GM21786 (cell line): ENCODE data around the gene ENC1.
"Not testable (repeated sequence)": the region's sequence is repeated elsewhere in the genome, so short reads cannot be mapped to it uniquely, and the experiment has no call there.

Experiments used
- ATAC-seq: cut with Tn5 transposase; IDR thresholded peaks from one replicate; pipeline ENCODE4 v1.9.1; 2021; ENCODE audit not compliant: unreplicated experiment

Gene ENC1

GRCh38 chr5:74640450-74640953 is at the start of gene ENC1:
ENC1 (minus strand) TSS chr5:74640728; CDS start chr5:74636485, 4,243 bp downstream.
- peak; percentile 53 for ATAC-seq

- ATAC-seq: no peak
Observed at GRCh38 chr5:74686962-74687751, 46.6 kb upstream of the ENC1 start.

- ATAC-seq: peak; percentile 61
Observed at GRCh38 chr5:74685979-74686631, 45.6 kb upstream of the ENC1 start.

- peak; percentile 70 for ATAC-seq
Observed at GRCh38 chr5:74684900-74685851, 44.6 kb upstream of the ENC1 start, which contains the start of gene HEXB. HEXB (plus strand) TSS chr5:74685233; CDS start chr5:74685261, 28 bp downstream.

GRCh38 chr5:74679966-74680365 is 39.4 kb upstream of the ENC1 start:
- no peak for ATAC-seq

- ATAC-seq: not testable (repeated sequence)
Observed at GRCh38 chr5:74679300-74679699, 38.8 kb upstream of the ENC1 start.

DNA sequence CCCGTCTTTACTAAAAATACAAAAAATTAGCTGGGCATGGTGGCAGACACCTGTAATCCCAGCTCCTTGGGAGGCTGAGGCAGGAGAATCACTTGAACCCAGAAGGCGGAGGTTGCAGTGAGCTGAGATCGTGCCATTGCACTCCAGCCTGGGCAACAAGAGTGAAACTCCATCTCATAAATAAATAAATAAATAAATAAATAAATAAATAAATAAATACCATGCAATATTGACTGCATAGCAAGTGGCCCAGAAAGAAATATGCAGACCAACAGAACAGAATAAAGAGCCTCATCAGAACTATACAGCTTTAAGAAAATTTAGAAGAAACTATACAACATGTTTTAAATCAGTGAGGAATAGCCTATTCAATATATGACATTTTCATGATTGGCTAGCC is 37.6 kb upstream of the ENC1 start:
- not testable (repeated sequence) for ATAC-seq

DNA sequence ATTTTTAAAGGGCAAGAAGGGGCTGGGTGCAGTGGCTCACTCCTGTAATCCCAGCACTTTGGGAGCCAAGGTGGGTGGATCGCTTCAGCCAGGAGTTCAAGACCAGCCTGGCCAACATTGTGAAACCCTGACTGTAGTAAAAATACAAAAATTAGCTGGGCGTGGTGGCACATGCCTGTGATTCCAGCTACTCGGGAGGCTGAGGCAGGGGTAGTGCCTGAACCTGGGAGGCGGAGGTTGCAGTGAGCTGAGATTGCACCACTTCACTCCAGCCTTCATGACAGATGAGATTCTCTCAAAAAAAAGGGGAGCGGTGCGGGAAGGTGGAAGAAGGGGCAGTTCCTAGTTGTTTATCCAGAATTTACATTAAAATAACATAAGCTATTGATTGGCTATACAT is 35.9 kb upstream of the ENC1 start:
- ATAC-seq: not testable (repeated sequence)

DNA sequence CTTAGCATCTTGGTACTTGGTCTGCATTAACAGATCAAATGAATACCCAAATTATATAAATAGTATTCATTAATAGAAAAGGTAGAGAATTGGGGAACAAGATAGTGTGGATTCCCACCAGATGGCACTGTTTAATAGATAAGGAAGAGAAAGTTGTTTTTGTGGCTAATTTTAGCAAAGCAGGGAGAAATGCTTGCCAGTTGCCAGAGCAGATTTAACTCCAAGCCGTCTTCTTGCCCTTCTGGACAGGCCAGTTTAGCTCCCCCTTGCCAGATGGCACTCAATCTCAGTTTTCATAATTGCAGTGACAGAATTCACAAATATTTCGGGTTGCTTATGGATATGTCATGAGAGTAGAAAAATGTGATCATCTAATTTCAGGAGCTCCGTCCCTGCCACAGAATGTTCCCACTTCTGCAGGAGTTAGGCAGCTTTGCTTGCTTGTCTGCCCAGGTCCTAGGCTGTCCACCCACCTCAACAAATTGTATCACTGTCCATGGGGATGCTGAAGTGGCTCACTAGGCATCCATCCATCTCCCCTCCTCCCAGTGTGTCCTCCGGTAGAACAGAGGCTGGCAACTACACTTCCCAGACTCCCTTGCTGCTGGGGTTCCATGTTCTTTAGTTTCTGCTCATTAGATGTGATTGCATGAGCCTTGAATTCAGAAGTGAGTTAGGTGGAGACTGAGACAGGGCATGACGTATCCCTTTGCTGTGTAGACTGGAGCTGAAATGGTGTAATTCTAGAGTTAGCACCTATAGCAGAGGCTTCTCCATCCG is 32.7 kb upstream of the ENC1 start:
- ATAC-seq: no peak

DNA sequence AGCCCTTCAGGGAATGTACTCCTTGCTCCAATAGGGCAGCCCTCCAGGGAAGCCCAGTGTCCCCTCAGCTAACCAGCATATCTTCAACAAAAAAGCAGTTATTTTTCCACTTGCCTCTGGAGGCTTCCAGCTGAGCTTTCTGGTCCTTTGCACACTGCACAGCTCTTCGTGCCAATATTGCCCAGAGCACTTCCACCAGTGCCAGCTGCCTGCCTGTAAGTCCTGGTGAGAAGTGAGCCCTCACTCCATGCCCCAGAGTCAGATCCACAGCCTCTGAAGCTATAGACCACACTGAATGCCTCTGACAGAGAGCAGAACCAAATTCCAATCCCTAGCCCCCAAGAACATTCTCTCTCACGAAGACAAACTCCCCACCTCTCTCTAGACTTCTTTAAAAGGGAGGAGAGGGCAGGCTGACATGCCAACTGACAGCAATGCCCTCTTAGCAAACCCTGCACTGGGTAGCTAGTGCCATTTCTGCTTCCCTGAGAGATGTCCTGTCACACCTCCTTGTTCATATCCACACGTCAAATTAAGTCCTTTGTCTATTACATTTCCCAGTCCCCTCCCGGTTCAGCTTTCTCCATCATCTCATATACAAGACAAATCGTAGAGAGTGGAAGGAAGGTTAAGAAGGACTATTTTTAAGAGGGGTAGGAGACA is 31.8 kb upstream of the ENC1 start:
- no peak for ATAC-seq

DNA sequence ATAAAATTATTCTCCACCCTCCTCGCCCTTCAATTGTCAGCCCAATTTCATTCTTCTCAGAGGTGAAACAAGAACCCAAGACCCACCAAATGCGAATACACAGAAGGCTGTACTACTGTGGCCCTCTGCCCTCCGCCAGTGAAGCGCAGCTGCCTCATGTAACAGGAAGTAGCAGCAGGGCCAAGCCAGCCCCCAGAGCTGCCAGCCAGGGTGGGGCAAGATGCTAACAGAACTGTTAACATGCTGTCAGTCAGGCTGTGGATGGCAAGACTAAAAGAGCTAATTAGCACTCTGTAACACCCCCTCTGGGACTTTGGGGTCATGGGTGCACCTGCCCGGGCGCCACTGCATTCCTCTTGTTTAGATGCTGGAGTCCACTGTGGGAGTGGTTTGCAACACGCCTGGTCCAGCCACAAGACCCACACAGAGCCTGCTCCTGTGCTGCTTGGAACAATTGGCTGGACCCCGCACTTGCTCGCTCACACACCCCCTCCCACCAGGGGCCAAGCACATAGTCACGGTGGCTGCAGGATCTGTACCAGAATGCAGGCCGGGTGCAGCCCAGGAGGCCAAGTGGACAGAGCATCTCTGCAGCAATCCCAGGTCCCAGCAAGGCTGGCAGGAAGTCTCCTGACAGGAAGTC is 30.0 kb upstream of the ENC1 start:
- no peak for ATAC-seq

DNA sequence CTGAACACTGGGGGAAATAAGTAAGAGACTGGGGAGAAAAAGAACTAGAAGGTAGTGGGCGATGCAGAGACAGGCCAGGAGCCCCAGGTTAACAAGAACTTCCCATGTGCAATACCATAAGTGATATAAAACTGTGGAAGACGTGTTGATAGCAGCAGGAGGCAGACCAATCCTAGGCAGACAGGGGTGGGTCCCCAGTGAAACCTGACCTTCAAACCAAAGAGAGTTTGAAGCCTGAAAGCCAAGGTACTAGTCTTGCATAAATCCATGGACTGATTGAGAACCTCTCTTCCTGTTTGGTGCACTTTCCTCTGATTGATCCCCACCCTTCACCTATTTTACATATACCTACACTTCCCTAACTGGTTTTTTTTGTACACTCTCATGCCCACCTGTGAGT is 29.3 kb upstream of the ENC1 start:
- no peak for ATAC-seq

DNA sequence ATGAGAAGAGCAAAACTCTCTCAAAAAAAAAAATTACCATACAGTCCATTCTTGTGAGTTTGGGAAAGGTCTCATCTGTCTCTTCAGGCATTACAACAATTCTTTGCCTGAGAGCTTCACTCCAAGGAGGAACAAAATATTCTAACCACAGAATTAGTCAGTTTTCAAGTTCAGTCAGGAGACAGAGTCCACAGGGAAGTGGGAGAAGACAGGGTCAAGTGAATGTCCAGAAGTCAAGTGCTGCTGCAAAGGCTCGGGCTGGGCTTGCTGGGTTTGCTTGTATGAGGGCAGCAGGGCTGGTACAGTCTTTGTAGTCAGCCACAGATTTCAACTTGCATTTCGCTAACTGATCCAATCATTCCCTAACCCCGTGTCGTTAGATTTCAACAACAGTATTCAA is 26.9 kb upstream of the ENC1 start:
- no peak for ATAC-seq

- ATAC-seq: no peak
Observed at GRCh38 chr5:74665816-74666215, 25.3 kb upstream of the ENC1 start.

DNA sequence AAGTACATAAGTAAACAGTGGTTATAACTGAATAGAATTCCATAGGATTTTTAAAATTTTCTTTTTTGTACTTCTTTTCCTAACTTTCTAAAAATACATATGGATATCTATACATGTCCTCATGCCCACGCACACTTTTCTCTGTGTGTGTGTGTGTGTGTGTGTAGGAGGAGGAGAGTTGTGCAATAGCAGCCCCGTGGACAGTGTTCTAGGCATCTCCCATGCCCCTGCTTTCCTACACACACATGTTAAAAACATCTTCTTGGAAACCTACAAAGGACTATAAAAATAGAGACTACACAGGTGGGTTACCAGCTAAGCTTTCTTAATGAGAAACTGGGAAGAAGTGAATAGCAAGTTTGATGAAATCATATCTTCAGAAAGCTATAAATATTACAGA is 24.7 kb upstream of the ENC1 start:
- ATAC-seq: no peak

DNA sequence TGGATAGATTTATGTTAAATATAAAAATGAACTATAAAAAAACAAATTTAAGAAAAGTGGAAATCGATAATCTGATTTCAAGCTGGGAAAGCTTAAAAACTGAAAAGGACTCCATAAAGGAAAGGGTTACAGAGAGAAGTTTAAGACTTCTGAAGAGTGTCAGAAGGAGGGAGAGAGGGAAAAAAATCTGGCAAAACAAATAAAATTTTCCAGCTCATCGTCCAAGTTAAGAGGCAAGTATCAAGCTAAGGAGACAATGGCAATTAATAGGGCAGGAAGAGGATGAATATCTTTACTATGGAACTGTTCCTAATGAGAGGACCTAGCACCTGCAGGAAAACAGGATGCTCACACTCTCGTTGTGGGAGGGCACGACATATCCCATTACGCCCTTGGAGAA is 24.0 kb upstream of the ENC1 start:
- ATAC-seq: no peak

GRCh38 chr5:74660873-74661272 is 20.3 kb upstream of the ENC1 start:
- ATAC-seq: no peak

DNA sequence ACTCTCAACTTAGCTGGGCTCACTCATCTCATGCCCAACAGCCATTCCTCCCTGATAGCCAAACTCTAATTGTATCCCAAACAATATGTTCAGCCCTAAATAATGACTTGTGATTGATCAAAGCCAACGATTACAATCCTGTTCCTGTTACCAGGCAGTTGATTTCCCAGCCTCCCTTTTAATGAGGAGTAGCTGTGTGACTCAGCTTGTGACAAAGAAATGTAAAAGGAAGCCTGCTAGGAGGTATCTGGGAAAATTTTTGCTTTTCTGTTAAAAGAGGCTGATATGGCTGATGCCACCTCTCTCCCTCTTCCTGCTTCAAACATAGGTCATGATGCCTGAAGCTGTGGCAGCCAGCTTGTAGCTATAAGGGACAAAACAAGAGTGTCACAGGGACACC is 19.6 kb upstream of the ENC1 start:
- ATAC-seq: no peak

DNA sequence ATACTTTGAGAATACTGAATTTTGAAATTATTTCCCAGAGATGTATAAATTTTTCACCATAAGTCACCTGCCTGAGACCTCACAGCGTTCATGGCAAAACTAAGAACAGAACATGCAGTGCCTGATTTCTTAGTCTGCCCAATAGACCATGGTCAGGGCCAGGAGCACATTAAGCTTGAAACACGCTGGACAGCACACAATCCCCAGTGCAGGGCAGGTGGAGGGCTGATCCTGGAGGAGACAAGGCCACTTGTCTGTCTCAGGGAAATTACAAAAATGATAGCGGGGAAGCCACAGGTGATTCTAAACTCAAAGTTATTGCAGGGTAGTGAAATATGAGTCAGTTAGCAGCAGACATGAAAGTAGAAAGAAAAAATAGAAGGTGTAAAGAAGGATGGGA is 18.6 kb upstream of the ENC1 start:
- no peak for ATAC-seq
